ENCODE data around the gene LGALS1. TPM values are rescaled to one million over a fixed set of nuclear protein-coding genes. Genes with fewer than 3 reads are reported as not detected.

Gene LGALS1
- total RNA-seq, result 8,521 and 11,768 TPM in 2 replicates

DNA sequence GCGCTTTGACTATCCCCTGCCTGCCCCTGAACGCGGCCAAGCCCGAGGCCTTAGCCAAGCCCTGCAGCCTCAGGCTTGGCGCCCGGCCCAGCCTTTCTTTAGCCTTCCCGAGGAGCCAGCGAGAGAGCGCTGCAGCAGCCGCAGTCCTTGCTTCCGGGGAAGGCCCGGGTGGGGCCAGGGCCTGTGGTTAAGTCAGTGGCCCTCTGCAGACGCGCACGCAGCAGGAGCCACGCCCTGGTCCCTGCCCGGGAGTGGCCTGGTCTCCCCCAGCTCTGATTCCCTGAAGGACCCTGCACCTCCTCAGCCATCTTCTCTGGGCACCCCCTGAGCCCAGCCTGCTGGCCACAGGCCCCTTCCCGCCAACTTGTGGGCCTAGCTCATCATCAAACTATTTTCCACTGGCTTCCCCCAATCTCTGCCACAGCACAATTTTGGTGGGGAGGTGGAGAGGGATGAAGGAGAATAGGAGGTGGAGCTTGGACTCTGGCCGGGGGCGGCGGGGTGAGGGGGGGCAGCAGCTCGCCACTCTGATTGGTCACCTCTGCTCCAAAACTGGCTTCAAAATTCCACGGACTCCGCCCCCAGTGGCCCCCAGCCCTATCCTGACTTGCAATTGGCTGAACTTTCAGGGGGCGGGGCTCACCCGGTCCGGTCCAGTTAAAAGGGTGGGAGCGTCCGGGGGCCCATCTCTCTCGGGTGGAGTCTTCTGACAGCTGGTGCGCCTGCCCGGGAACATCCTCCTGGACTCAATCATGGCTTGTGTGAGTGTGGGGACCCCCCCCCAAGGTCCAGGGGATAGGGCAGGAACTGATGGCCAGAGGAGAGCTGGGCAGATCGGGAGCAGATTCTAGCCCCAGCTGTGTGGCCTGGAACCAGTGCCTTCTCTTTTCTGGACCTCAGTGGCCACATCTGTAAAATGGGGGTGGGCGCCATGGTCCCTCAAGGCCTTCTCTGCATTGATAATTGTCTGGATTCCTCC lies at the start of gene LGALS1:
TSS of gene LGALS1 (plus strand) at position 686 of the 979 bp plus-strand sequence. CDS start at position 753, 67 bp downstream.

DNA sequence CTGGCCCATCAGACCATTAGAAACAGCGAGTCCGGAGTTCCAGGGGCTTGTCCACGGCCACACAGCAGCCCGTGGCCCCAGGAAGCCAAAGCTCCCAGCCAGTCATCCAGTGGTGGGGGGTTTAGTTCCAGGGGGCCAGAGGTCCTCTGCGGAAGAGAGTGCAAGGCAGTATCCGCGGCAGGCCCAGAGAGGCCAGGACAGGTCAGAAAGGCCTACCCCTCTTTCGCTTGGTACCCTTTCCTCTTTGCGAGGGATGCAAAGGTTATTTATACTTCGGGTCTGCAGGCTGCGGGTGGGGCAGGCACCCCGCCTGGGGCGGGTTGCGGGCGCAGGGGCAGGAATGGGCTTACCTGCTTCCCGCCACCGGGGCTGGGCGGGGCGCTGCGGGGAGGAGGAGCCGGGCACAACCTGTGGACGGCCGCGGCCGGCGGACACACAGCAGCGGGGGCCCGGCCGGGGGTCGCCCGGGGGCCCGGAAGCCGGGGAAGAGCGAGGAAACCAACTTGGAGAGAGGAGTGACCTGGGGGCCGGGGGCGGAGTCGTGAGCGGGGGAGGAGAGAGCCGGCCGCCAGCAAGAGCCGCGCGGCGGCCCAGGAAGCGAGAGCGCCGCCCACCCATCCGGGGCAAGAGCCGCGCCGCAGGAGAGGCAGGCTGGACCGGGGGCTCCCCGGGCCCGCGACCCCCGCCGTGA lies 36.2 kb upstream of the LGALS1 start, which contains the start of gene SH3BP1:
TSS of gene SH3BP1 (plus strand) at position 600 of the 691 bp plus-strand sequence. CDS start 119 bp downstream, outside the sequence.

DNA sequence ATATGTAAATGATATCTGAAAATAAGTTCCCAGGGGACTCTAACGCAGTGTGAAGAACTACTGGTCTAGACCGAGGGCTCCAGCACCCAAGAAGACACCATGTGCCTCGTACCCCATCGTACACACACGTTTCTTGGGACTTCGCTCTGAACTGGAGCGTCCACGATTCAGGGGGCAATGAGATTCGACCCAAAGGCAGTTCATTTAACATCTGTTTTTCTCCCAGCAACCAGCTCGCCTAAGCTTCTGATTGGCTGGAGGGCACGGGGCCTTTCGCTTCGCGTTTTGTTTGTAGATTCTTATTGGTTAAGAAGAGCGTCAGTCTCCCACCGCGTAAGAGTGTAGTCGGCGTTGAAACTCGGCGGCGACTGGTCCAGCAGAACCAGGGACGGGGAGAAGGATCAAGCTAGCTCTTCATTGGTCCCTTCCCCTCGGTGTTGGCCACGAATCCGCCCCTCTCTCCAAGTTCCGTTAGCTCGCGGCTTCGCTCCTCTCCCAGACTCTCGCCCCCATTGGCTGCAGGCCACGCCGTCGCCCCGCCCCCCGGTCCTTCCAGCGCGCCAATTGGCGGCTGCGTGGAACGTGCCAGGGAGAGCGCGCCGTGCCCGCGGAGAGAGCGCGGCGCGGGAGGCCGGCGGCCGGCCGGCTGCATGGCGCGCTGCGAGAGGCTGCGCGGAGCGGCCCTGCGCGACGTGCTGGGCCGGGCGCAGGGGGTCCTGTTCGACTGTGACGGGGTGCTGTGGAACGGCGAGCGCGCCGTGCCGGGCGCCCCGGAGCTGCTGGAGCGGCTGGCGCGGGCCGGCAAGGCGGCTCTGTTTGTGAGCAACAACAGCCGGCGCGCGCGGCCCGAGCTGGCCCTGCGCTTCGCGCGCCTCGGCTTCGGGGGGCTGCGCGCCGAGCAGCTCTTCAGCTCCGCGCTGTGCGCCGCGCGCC lies 17.0 kb upstream of the LGALS1 start, which contains the start of gene PDXP:
TSS of gene PDXP (plus strand) at position 591 of the 933 bp plus-strand sequence. CDS start at position 651, 60 bp downstream.

DNA sequence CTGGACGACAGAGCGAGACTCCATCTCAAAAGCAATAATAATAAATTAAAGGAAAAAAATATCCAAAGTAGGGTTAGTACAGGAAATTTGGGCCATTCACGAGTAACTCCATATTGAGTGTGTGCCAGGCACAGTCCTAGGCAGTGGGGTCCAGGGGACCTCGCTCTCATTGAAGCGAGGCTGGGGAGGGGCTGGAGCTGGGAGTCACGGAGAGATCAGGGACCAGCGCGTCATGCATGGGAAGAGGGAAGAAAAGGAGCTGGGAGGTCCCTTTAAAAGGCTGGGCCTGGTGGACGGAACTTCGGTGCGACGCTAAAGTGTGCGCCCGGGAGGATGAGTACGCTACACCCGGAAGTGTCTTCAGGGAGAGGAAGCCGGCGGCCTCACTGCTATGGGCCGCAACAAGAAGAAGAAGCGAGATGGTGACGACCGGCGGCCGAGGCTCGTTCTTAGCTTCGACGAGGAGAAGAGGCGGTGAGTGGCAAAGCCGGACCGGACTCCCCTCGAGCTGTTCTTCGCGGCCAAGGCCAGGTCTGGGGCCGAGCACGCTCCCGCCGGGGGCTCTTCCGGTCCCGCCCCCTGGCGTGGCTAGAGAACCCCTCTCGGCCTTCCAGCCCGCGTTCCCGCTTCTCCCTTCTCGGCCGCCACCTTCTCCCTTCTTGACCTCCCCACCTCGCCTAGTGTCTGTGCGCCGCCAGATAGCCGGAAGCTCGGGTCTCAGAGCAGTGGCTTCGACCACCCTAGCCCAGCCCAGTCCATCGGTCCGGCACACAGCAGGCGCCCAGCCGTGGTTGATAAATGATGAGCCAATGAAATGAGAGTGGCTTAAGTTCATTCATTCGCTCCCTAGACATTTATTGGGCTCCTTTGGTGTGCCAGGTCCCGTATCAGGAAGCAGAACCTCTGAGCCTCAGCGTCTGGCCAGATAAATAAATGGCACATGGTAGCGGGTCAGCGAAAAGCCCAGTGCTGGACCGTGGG lies 10.9 kb downstream of the LGALS1 start, which contains the start of gene NOL12:
TSS of gene NOL12 (plus strand) at position 342 of the 981 bp plus-strand sequence. CDS start at position 392, 50 bp downstream.

DNA sequence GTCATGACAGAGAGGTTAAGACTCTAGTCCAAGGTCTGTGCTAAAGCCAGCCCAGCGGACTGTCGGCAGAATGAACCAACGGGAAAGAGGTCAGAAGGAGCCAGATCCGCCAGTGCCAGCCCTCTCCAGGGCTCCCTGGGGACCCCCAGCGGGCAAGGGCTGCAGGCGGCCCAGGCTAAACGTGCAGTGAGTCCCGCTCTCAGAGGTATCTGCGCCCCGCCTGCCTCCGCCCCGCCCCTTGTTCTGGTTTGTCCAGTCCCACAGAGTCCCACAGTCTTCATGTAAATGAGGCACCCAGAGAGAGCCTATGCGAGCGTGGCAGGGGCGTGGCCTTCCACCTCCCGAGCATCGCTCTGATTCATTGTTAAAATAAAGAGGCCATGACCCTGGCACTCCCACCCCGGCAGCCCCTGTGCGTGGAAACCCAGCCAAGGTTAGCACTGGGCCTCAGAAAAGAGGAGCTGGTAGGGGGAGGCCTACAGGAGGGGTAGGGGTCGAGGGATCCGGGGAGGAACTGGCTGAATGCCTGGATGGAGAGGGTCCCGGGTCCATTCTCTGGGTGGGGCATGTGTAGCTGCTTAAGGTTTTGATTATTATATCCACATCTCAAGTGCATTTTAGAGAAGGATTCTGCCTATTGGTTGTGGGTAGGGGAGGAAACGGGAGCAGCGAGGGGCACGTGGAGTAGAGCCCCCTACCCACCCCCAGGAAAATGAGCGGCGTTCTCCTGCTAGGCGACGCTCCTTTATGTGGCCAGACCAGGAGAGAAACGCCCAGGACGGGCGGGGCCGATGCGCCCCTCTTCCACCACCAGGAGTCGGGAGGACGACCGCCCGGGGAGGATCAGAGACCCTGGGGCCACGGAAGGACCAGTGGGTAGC lies 21.5 kb downstream of the LGALS1 start, which contains the start of gene TRIOBP:
TSS of gene TRIOBP (plus strand) at position 392 of the 881 bp plus-strand sequence. CDS start 4,318 bp downstream, outside the sequence.

Other genes starting within 250 kb of the LGALS1 start
- 0.25 and 1.00 TPM in 2 replicates for gene ELFN2, start 248.2 kb upstream of the LGALS1 start, total RNA-seq
- under 0.01 and 0.25 TPM in 2 replicates for gene MFNG, start 189.3 kb upstream of the LGALS1 start, total RNA-seq
- gene CARD10, start 156.2 kb upstream of the LGALS1 start, total RNA-seq, result 1.2 and 2.1 TPM in 2 replicates
- 11.5 and 15.1 TPM in 2 replicates for gene CDC42EP1, start 115.2 kb upstream of the LGALS1 start, total RNA-seq
- gene LGALS2, start 95.5 kb upstream of the LGALS1 start, total RNA-seq, result not detected in 2 replicates
- gene GGA1, start 66.8 kb upstream of the LGALS1 start, total RNA-seq, result 37.8 and 39.0 TPM in 2 replicates
- gene SH3BP1, start 36.0 kb upstream of the LGALS1 start, total RNA-seq, result 9.6 and 11.7 TPM in 2 replicates
- gene PDXP, start 16.9 kb upstream of the LGALS1 start, total RNA-seq, result 6.4 and 13.8 TPM in 2 replicates
- 31.1 and 42.5 TPM in 2 replicates for gene NOL12, start 10.7 kb downstream of the LGALS1 start, total RNA-seq
- gene TRIOBP, start 21.4 kb downstream of the LGALS1 start, total RNA-seq, result 192 and 230 TPM in 2 replicates
- 28.2 and 30.2 TPM in 2 replicates for gene GCAT, start 132.3 kb downstream of the LGALS1 start, total RNA-seq
- not detected in 2 replicates for gene GALR3, start 147.7 kb downstream of the LGALS1 start, total RNA-seq
- 28.9 and 41.1 TPM in 2 replicates for gene ANKRD54, start 168.7 kb downstream of the LGALS1 start, total RNA-seq
- 290 and 298 TPM in 2 replicates for gene EIF3L, start 173.8 kb downstream of the LGALS1 start, total RNA-seq
- gene MICALL1, start 230.7 kb downstream of the LGALS1 start, total RNA-seq, result 37.2 and 38.0 TPM in 2 replicates